Colonic mucosa (tissue), 4 donors: ENCODE measurements around the gene LRRC72. TPM values are rescaled to one million over a fixed set of nuclear protein-coding genes. Genes with fewer than 3 reads are reported as not detected.

Experiments
- DNase-seq: peaks from one replicate; pipeline ENCODE4 v3.0.0-alpha.2; 2020
- H3K27ac ChIP-seq: fragments of 200-600 bp; one replicate; pipeline ENCODE4 v1.8.0; 2021
- H3K27me3 ChIP-seq: fragments of 200-600 bp; one replicate; pipeline ENCODE4 v1.8.0; 2021
- H3K36me3 ChIP-seq: fragments of 200-600 bp; one replicate; pipeline ENCODE4 v1.8.0; 2021
- H3K4me1 ChIP-seq: fragments of 200-600 bp; one replicate; pipeline ENCODE4 v1.8.0; 2021; ENCODE audit warnings: mild to moderate bottlenecking
- H3K4me3 ChIP-seq: fragments of 200-600 bp; one replicate; pipeline ENCODE4 v1.8.0; 2021
- H3K9ac ChIP-seq, 2 donors: one replicate each; pipeline ENCODE4 v1.7.0; 2013; ENCODE audit warnings: control low read depth in 2 of 2, low read depth in 2 of 2, low read length in 2 of 2
- H3K9me3 ChIP-seq: fragments of 200-600 bp; one replicate; pipeline ENCODE4 v1.8.0; 2021
- intact Hi-C: fragments of 100-400 bp; cut with DNase I; formaldehyde crosslinking; loops from one replicate; pipeline ENCODE4 v1.14.1; 2022
- total RNA-seq, 2 donors: library from RNA; stranded (reverse); fragmentation: NEBNext Ultra II Directional in 1 of 2; extraction: Animal tissue kit (Norgen Biotek cat#: 25700) in 1 of 2; gene quantifications; one replicate each; pipeline ENCODE4 v1.2.1, GENCODE V29; 2021
- TF ChIP-seq, protein P1 (sequence below): fragments of 200-600 bp; IDR thresholded peaks from one replicate; pipeline ENCODE4 v1.8.0; 2022; ENCODE audit warnings: antibody characterized with exemption, mild to moderate bottlenecking
- donor health status: healthy.
- donor health status: DM: no; HTN: no; CAD: no.
- donor health status: DM: no; HTN: no; CAD: no.

LRRC72 gene
- total RNA-seq, 2 donors from 2014 or later, result not detected

DNA sequence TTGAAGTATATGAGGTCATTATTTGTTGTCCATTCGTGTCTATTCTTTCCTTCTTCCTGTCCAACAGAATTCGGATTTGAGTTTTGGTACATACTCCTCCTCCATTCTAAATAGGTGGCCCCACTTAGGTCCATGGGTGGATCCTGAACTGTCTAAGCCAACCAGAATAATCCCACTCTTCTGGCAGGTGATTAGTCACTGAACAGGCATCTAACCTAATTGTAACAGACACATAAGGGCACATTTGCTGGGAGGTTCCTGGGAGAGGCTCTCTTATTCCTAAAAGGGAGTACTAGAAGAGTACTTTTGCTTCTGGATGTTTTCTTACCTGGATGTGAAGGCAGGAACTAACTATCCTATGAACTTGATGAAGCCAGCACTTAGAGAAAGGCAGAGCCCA, 16.8 kb downstream of the LRRC72 start:
- H3K27me3 ChIP-seq, result no peaks in the 10 kb centered on the region
- no peak overlapping the region for H3K9ac ChIP-seq
- H3K9me3 ChIP-seq, result no peaks in the 10 kb centered on the region
- H3K4me1 ChIP-seq, result no peaks in the 10 kb centered on the region
- no peak overlapping the region for H3K4me3 ChIP-seq
- DNase-seq, result no peak
- TF ChIP-seq, protein P1, sequence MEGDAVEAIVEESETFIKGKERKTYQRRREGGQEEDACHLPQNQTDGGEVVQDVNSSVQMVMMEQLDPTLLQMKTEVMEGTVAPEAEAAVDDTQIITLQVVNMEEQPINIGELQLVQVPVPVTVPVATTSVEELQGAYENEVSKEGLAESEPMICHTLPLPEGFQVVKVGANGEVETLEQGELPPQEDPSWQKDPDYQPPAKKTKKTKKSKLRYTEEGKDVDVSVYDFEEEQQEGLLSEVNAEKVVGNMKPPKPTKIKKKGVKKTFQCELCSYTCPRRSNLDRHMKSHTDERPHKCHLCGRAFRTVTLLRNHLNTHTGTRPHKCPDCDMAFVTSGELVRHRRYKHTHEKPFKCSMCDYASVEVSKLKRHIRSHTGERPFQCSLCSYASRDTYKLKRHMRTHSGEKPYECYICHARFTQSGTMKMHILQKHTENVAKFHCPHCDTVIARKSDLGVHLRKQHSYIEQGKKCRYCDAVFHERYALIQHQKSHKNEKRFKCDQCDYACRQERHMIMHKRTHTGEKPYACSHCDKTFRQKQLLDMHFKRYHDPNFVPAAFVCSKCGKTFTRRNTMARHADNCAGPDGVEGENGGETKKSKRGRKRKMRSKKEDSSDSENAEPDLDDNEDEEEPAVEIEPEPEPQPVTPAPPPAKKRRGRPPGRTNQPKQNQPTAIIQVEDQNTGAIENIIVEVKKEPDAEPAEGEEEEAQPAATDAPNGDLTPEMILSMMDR, result no peak
- H3K36me3 ChIP-seq, result no peaks in the 10 kb centered on the region
- H3K27ac ChIP-seq, result no peak overlapping the region
- intact Hi-C loops, result no loop called here

DNA sequence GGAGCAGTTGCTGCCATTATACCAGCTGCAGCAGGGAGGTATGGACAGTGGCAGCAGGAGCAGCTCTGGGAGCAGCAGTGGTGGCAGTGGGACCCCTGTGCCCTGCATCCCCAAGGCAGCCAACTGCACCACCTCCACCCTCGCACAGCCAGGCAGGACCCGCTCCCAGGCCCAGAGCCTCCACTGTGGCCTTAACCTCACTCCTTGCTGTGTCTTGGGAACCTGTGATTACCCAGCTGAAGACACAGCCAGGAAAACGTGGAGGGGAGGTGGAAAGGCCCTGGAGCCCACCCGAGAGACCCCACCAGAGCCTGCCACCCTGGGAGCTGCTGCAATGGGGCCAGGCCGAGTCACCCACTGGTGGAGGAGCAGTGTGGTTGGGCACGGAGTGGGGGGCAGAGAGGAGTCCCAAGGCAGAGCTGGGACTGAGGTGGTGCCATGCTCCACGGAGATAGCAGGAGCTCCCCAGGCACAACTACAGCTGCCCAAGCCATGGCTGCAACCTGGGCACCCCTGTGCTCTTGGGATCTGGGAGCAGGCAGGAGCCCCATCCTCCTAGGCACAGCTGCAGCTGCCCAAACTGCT, 20.4 kb downstream of the LRRC72 start:
- Histone ChIP-seq H3K9me3 (no peaks in the 10 kb centered on the region), H3K9ac (no peak overlapping the region), H3K4me3 (no peak overlapping the region), H3K27ac (no peak overlapping the region), H3K4me1 (no peaks in the 10 kb centered on the region), H3K36me3 (no peaks in the 10 kb centered on the region), H3K27me3 (no peaks in the 10 kb centered on the region)
- no peak for DNase-seq
- intact Hi-C loops, result no loop called here
- TF ChIP-seq, protein P1, result no peak

DNA sequence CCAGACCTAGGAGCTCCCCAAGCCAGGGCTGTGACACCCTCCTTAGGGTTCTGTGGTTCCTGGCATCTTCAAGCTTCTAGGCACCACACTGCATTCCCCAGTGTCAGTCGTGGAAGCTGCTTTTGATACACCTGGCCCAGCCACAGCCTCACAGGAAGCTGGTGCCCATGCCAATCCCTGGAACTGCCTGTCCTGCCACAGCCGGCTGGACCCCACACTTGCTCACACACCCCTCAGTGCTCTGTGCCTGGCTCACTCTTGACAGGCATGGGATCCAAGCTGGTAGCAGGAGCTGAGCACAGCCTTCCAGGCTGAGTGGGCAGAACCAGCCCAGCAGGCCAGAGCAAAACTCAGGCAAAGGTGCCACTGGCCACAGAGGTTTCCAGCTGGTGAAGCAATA, 21.8 kb downstream of the LRRC72 start:
- no peaks in the 10 kb centered on the region for H3K9me3 ChIP-seq
- no peaks in the 10 kb centered on the region for H3K36me3 ChIP-seq
- TF ChIP-seq, protein P1, result no peak

DNA sequence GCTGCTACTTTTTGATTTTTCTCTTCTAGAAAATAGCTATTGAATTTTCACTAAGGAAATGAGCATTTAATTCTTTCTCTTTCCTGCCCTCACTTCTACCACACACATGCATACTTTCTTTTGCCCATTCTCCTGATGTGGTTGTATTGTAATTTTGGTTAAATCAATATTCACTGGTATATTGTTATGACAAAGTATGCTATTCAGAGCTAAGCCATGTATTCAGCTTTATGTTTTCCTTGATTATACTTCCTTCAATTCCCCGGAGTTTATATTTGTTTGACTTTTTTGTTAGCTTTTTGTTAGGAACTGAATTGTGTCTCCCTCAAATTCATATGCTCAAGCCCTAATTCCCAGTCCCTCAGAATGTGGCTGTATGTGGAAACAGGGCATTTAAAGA, 24.0 kb downstream of the LRRC72 start:
- no peaks in the 10 kb centered on the region for H3K36me3 ChIP-seq
- intact Hi-C loops, result no loop called here
- no peak overlapping the region for H3K27ac ChIP-seq
- H3K9me3 ChIP-seq, result no peaks in the 10 kb centered on the region
- H3K9ac ChIP-seq, result no peak overlapping the region
- DNase-seq, result no peak
- no peak overlapping the region for H3K4me3 ChIP-seq
- no peaks in the 10 kb centered on the region for H3K4me1 ChIP-seq
- TF ChIP-seq, protein P1, result no peak
- no peaks in the 10 kb centered on the region for H3K27me3 ChIP-seq

More for the DNA sequence above, 21.8 kb downstream of the LRRC72 start:
- Histone ChIP-seq H3K27me3 (no peaks in the 10 kb centered on the region), H3K4me3 (no peak overlapping the region), H3K27ac (no peak overlapping the region), H3K9ac (no peak overlapping the region), H3K4me1 (no peaks in the 10 kb centered on the region)
- no peak for DNase-seq
- intact Hi-C loops, result no loop called here

DNA sequence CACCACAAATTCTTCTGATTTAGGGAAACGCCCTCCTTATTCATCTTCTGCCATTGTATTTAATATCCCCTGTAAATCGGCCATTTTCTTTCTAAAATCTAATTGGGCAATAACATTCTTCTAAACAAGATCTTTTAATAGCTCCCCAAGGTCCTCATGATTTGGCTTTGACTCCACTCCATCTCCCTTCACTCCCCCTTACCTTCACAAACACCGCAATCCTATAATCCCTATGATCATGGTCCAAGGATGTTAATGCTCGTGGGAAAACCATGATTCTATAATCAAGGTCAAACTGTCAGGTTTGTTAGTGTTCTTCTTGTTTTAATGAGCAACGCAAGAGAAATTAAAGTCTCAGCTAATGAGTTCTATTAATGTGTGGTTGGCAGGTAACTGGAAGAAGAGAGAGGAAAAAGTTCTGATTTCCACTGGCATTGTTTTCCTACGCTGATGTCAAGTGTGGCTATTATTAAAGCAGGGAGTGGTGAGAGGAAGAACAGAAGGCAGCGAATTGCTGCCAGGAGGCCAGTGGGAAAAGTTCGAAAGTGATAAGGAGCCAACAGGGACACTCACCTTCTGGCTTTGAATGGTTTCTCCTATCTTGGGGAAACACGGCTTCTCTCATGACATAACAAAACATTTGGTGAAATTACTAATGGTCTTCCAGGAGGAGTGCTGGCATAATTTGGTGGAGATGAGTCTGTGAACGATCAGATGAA, 28.1 kb downstream of the LRRC72 start:
- no peak overlapping the region for H3K9ac ChIP-seq
- no peaks in the 10 kb centered on the region for H3K36me3 ChIP-seq
- H3K4me1 ChIP-seq, result no peaks in the 10 kb centered on the region
- intact Hi-C loops, result no loop called here
- TF ChIP-seq, protein P1, result no peak
- no peak overlapping the region for H3K27ac ChIP-seq
- no peaks in the 10 kb centered on the region for H3K9me3 ChIP-seq
- H3K4me3 ChIP-seq, result no peak overlapping the region
- no peaks in the 10 kb centered on the region for H3K27me3 ChIP-seq
- DNase-seq, result no peak
